IPS-NIHi7 (cell line): ENCODE measurements around the gene HSPB6.
A peak's percentile ranks its signal among the peaks of the same experiment; 100 is the strongest.

Experiments used
- DNase-seq: peaks from one replicate; pipeline ENCODE4 v3.0.0; 2012; ENCODE audit warnings: mixed read lengths; ENCODE audit errors: extremely low spot score

HSPB6 gene

DNA sequence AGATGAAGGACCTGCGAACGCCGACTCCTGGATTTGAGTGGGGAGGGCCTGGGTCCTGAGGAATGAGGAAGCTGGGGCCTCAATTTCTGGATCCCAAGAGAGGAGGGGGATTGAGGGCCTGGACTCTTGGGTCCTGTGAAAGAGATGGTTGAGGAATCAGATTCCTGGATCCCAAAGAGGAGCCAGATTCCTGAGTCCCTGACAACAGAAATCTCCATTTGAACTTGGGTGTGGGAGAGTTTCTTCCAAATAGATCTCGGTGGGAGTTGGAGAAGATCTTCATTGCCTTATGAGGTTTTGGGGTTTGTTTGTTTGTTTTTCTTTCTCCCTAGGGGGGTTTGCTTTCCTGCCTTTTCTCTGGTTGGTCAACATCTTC, 10.8 kb downstream of the HSPB6 start:
- no peak for DNase-seq

DNA sequence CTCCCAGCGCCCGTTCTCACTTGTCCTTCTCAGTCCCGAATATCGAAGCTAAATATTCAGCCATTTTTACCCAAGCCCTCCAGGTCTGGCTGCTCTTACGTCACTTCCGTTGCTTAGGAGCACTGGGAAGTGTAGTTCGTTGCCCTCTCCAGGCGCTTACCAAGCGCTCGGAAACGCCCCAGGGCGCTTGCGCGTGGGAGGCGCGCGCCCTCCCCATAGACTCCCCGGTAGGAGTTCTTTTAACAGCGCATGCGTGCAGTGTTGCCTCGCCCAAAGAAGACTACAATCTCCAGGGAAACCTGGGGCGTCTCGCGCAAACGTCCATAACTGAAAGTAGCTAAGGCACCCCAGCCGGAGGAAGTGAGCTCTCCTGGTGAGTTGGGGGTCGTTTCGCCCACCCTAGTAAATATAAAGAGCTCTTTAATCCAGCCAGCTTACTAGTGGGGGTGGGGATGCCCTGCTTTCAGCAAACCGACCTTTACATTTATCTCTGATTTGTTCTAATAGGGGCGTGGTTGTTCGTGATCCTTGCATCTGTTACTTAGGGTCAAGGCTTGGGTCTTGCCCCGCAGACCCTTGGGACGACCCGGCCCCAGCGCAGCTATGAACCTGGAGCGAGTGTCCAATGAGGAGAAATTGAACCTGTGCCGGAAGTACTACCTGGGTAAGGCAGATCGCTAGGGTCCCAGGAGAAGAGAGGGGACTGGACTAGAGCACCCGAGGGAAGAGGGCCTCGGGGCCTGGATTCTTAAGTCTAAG, 11.3 kb downstream of the HSPB6 start, which contains the start of the genes PSENEN and U2AF1L4:
TSS of gene PSENEN (plus strand) at position 324 of the 759 bp plus-strand sequence. CDS start at position 604, 280 bp downstream.
TSS of gene U2AF1L4 (minus strand) at position 91 of the 759 bp plus-strand sequence. CDS start at position 64, 27 bp downstream.
- DNase-seq = peak; percentile 84

DNA sequence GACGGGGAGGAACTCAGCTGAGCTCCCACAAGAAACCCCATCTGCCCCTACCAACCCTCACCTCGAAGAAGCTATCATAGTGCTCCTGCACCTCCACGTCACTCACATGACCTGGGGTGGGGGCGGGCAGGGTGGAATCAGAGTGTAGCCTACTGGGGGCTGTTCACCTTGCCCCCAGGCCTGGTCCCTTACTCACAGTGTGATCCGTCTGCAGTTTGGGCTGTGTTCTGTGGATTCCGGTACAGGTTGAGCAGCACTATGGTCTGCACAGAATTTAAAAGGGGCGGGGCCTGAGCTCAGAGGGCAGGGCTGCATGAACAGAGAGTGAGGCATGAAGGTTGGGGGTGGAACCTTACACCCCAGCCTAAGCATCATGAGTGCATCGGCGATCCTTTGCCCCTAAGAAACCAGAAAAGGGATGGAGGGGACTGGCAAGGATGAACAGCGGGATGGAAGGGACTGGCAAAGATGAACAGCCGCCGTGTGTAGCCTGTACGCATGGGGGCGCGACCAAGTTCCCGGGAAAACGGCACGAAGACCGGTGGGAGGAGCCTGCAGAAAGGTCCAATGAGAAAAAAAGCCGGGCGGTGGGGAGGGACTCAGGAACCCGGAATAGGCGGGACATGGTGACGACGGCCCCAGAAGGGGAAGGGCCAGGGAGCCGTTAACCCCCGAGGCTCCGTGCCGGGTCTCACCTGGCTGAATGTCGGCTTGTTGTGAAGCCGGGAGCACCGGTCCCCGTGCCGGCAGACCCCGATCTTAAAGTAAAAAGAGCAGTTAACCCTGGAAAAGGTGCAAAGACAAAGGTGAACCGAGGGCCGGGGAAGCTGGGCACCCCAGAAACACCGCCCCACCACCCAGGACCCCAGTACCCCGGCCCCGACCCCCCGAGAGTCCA, 12.2 kb downstream of the HSPB6 start:
- peak; percentile 81 for DNase-seq

GRCh38 chr19:35743640-35744429, 13.0 kb downstream of the HSPB6 start:
- DNase-seq = no peak

GRCh38 chr19:35742121-35742724, 14.6 kb downstream of the HSPB6 start, which contains the start of gene IGFLR1:
TSS of gene IGFLR1 (minus strand) at chr19:35742452. CDS start at chr19:35741180, 1,272 bp downstream.
- no peak for DNase-seq

DNA sequence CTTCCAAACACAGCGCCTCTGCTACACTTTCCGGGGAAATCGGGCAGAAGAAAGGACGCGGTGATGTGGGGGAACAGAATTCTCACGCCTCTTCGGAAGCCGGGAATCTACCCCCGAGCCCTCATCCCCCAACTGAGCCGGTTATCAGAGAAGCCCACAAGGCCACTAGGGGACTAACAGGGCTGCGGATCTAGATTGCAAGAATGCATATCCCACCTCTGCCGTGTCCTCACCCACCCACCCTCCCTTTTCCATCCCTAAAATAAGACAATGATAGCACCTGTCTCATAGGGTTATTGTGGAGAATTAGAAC, 15.7 kb downstream of the HSPB6 start:
- DNase-seq = no peak

- peak; percentile 100 for DNase-seq
These were observed 16.2 kb downstream of the HSPB6 start for GRCh38 chr19:35740423-35741202.

- no peak for DNase-seq
These were observed 16.8 kb downstream of the HSPB6 start for GRCh38 chr19:35740108-35740422.

GRCh38 chr19:35739275-35740107, 17.3 kb downstream of the HSPB6 start:
- no peak for DNase-seq

DNA sequence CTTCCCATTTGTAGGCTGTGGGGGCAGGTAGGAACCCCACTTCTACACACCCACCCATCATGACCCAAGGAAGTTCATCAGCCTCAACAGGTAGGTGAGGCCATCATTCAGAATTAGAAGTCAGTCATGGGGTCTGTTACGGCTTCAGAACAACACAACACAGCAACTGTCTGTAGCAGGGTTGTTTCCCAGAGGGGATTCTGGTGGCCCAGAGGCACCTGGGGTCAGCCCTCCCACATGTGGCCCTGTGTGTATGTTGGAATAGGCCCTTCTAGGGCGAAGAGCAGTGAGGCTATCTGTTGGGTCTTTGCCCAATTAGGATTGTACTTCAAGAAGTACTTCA, 18.0 kb downstream of the HSPB6 start:
- DNase-seq = no peak

DNA sequence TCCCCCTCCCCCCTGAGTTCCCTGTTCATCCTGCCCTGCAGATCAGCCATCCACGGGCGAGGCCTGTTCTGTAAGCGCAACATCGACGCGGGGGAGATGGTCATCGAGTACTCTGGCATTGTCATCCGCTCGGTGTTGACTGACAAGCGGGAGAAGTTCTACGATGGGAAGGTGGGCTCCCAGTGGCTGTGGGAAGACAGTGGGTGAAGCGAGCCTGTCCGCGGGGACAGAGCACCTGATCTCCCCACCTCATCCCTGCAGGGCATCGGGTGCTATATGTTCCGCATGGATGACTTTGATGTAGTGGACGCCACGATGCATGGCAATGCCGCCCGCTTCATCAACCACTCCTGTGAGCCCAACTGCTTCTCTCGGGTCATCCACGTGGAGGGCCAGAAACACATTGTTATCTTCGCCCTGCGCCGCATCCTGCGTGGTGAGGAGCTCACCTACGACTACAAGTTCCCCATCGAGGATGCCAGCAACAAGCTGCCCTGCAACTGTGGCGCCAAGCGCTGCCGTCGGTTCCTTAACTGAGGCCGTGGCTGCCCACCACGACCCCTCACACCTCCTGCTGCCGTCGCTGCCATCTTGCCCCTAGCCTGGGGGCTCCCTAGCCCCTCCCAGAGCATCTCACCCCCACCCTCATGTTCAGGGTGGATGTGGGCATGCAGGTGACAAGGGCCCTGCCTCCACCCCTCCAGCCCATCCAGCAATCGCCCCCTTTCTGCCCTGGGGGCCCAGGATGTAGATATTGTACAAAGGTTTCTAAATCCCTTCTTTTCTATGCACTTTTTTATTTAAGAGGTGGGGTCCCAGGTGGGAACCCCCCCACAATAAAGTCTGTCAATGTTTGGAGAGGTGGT, 18.6 kb downstream of the HSPB6 start:
- DNase-seq = no peak

- no peak for DNase-seq
These were observed 19.6 kb downstream of the HSPB6 start for GRCh38 chr19:35736913-35737886.

- DNase-seq = no peak
These were observed 21.9 kb downstream of the HSPB6 start for GRCh38 chr19:35734889-35735288.

- DNase-seq = no peak
These were observed 22.6 kb downstream of the HSPB6 start for GRCh38 chr19:35734273-35734672.

GRCh38 chr19:35733180-35734125, 23.4 kb downstream of the HSPB6 start:
- no peak for DNase-seq

DNA sequence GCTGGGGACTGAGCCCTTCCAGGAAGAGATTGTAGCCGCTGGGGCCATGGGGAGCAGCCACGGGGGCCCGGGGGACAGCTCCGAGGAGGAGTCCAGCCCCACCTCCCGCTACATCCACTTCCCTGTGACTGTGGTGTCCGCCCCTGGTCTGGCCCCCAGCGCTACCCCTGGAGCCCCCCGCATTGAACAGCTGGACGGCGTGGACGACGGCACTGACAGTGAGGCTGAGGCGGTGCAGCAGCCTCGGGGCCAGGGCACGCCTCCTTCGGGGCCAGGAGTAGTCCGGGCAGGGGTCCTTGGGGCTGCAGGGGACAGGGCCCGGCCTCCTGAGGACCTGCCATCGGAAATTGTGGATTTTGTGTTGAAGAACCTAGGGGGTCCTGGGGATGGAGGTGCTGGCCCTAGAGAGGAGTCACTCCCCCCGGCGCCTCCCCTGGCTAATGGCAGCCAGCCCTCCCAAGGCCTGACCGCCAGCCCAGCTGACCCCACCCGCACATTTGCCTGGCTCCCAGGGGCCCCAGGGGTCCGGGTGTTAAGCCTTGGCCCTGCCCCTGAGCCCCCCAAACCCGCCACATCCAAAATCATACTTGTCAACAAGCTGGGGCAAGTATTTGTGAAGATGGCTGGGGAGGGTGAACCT, 24.2 kb downstream of the HSPB6 start:
- no peak for DNase-seq
